OCI-LY7 (cell line): ENCODE results near the gene XPR1. TPM values are rescaled to one million over a fixed set of nuclear protein-coding genes. Genes with fewer than 3 reads are reported as not detected.

ENCODE experiments used
- BruUV-seq: library from RNA; stranded (reverse); fragments of 400-500 nt; replicated peaks from 2 replicates; lab custom pipeline; 2021; lab: Mats Ljungman, UMichigan
- CTCF ChIA-PET: fragments of 300-600 bp; sonication (Branson Sonifier 250); formaldehyde crosslinking; loops from one replicate; lab custom pipeline; 2022; ENCODE audit warnings: antibody characterized with exemption; ENCODE audit not compliant: unreplicated experiment; lab: Charles Lee
- POLR2A ChIA-PET: fragments of 300-600 bp; sonication (Branson Sonifier 250); formaldehyde crosslinking; loops from one replicate; lab custom pipeline; 2022; ENCODE audit warnings: antibody characterized with exemption; lab: Charles Lee
- DNase-seq: peaks from one replicate; pipeline ENCODE4 v3.0.0-alpha.2; 2015; ENCODE audit warnings: low spot score
- H2AFZ ChIP-seq: fragments of 200-600 bp; sonication (generic), shearing (Covaris generic); 2 replicates; pipeline ENCODE4 v1.6.1; 2014; ENCODE audit warnings: mild to moderate bottlenecking, antibody characterized with exemption, low read length, moderate library complexity
- H3K27ac ChIP-seq: fragments of 200-600 bp; sonication (generic); 2 replicates; pipeline ENCODE4 v1.5.1; 2014; ENCODE audit warnings: mixed run types, low read depth, mild to moderate bottlenecking, moderate library complexity, low read length, inconsistent platforms; ENCODE audit not compliant: poor library complexity, severe bottlenecking
- H3K36me3 ChIP-seq: fragments of 200-600 bp; sonication (generic); 2 replicates; pipeline ENCODE4 v1.6.1; 2014; ENCODE audit warnings: mild to moderate bottlenecking, antibody characterized with exemption, low read length, moderate library complexity, mixed read lengths; ENCODE audit not compliant: insufficient read depth
- H3K4me1 ChIP-seq: fragments of 200-600 bp; sonication (generic); 2 replicates; pipeline ENCODE4 v1.5.1; 2014; ENCODE audit warnings: mild to moderate bottlenecking, low read length; ENCODE audit not compliant: insufficient read depth, poor library complexity, severe bottlenecking
- H3K4me2 ChIP-seq: fragments of 200-600 bp; sonication (generic); 2 replicates; pipeline ENCODE4 v1.6.1; 2014; ENCODE audit warnings: mild to moderate bottlenecking, low read length
- H3K4me3 ChIP-seq: fragments of 200-600 bp; sonication (generic); 2 replicates; pipeline ENCODE4 v1.5.1; 2014; ENCODE audit warnings: mild to moderate bottlenecking, low read depth, low read length; ENCODE audit not compliant: poor library complexity, severe bottlenecking
- H3K79me2 ChIP-seq: fragments of 200-600 bp; sonication (generic); 2 replicates; pipeline ENCODE4 v1.6.1; 2016; ENCODE audit warnings: low read depth, mild to moderate bottlenecking, low read length, moderate library complexity, mixed read lengths; ENCODE audit not compliant: insufficient read depth
- H3K9me2 ChIP-seq: fragments of 200-600 bp; sonication (generic); 2 replicates; pipeline ENCODE4 v1.6.1; 2016; ENCODE audit warnings: mild to moderate bottlenecking, low read length, mixed read lengths; ENCODE audit not compliant: insufficient read depth
- H3K9me3 ChIP-seq: fragments of 200-600 bp; sonication (generic); 2 replicates; pipeline ENCODE4 v1.6.1; 2014; ENCODE audit warnings: mild to moderate bottlenecking, mixed run types, low read length, mixed read lengths
- H4K20me1 ChIP-seq: fragments of 200-600 bp; sonication (generic); 2 replicates; pipeline ENCODE4 v1.6.1; 2014; ENCODE audit warnings: mild to moderate bottlenecking, antibody characterized with exemption, low read length, moderate library complexity, mixed read lengths; ENCODE audit not compliant: insufficient read depth
- EZH2phosphoT487 ChIP-seq: fragments of 200-600 bp; sonication (generic); IDR thresholded peaks from 2 replicates; pipeline ENCODE4 v1.6.1; 2018; ENCODE audit warnings: low read depth, borderline replicate concordance, mild to moderate bottlenecking, mixed run types, antibody characterized with exemption, low read length, moderate library complexity, mixed read lengths
- intact Hi-C: fragments of 100-400 bp; cut with micrococcal nuclease; formaldehyde crosslinking; loops from one replicate; pipeline ENCODE4 v1.10.0; 2022; ENCODE audit not compliant: unreplicated experiment
- total RNA-seq, 2 experiments: library from RNA; depleted of rRNA in 1 of 2; stranded (reverse); fragments of >200 nt in 1 of 2; shearing (Covaris generic) in 1 of 2; gene quantifications; 2 replicates each; pipeline ENCODE4 v1.2.3, GENCODE V29; 2014 to 2022
- TF ChIP-seq, protein P1 (sequence below): fragments of 200-600 bp; sonication (generic); conservative IDR thresholded peaks from 2 replicates; pipeline ENCODE4 v1.5.1; 2014; ENCODE audit warnings: mild to moderate bottlenecking, antibody characterized with exemption, low read length, moderate library complexity, mixed read lengths

Gene XPR1
- total RNA-seq, 2 experiments from 2014 or later = 8.6 to 17.2 TPM

DNA sequence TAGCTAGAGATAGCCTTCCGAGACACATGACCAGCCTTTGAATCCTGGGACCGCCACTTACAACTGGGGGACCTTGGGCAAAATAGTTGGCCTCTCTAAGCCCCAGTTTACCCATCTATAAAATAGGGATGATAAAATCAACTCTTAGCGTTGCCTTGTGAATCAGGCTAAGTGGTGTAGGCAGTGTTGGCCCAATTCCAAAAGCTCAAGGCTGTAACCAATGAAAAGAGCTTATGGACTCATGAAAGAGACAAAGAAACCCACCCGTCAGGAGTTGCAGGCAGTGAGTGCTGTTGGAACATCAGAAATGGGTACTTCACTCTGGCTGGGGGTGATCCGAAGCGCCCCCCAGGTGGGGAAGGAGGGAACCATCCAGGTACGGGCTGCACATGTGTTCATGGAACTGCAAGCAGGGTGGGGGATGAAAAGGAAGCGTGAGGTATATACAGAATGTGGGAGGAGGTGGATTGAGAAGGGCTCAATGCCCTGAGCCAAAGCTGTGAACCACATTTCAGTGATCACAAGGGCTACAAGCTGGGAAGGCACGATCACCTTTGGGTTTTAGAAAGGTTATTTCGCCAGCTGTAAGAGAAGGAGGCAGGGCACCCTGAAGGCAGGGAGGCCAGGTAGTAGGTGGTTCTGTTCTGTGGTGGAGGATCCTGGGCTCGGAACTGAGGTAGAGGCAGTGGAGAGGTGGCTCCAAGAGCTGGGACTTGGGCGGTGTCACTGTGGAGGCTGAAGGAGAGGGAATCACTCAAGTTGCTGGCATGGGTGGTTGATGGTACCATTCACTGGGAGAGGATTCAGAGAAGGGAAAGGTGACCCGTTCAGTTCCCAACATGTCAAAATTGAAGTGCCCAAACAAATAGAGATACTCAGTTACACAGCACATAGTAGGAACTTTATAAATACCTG lies 269.5 kb downstream of the XPR1 start:
- H3K36me3 ChIP-seq = no peaks in the 10 kb centered on the region
- ChIA-PET CTCF (interaction anchor here (0.7 kb wide), 1 partner anchor 280 kb away, joined by 3 read pairs; no protein-coding TSS in a partner anchor), POLR2A (interaction anchor here (0.5 kb wide), 1 partner anchor 205 kb away, joined by 3 read pairs; no protein-coding TSS in a partner anchor)
- no peak for DNase-seq
- no peak overlapping the region for H3K27ac ChIP-seq
- intact Hi-C loops = no loop called here
- TF ChIP-seq, protein P1, sequence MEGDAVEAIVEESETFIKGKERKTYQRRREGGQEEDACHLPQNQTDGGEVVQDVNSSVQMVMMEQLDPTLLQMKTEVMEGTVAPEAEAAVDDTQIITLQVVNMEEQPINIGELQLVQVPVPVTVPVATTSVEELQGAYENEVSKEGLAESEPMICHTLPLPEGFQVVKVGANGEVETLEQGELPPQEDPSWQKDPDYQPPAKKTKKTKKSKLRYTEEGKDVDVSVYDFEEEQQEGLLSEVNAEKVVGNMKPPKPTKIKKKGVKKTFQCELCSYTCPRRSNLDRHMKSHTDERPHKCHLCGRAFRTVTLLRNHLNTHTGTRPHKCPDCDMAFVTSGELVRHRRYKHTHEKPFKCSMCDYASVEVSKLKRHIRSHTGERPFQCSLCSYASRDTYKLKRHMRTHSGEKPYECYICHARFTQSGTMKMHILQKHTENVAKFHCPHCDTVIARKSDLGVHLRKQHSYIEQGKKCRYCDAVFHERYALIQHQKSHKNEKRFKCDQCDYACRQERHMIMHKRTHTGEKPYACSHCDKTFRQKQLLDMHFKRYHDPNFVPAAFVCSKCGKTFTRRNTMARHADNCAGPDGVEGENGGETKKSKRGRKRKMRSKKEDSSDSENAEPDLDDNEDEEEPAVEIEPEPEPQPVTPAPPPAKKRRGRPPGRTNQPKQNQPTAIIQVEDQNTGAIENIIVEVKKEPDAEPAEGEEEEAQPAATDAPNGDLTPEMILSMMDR = no peak
- TF ChIP-seq EZH2phosphoT487 = no peak
- H3K79me2 ChIP-seq = no peaks in the 10 kb centered on the region
- H3K4me2 ChIP-seq = no peak overlapping the region
- H3K9me3 ChIP-seq = no peaks in the 10 kb centered on the region
- no TSS peak for BruUV-seq
- no peaks in the 10 kb centered on the region for H3K9me2 ChIP-seq
- H3K4me1 ChIP-seq = no peaks in the 10 kb centered on the region
- no peak overlapping the region for H3K4me3 ChIP-seq
- no peaks in the 10 kb centered on the region for H4K20me1 ChIP-seq
- H2AFZ ChIP-seq = no peak overlapping the region

DNA sequence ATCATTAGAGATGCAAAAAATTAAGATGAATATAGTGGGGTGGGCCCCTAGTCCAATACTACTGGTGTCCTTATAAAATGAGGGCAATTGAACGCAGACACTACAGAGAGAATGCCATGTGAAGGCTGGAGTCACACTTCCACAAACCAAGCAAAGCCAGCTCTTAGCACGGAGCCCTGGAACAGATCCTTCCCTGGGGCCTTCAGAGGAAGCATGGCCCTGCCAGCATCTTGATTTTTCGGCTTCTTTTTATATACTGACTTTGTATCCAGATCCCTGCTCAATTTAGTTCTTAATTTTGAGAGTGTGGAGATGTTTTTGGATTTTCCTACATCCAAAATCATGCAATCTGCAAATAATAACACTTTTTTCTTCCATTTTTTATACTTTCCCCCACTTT lies 270.7 kb downstream of the XPR1 start:
- no peaks in the 10 kb centered on the region for H3K4me1 ChIP-seq
- H3K4me3 ChIP-seq = no peak overlapping the region
- TF ChIP-seq EZH2phosphoT487 = no peak
- TF ChIP-seq, protein P1 = no peak
- H3K9me2 ChIP-seq = no peaks in the 10 kb centered on the region
- no peaks in the 10 kb centered on the region for H3K36me3 ChIP-seq
- no peaks in the 10 kb centered on the region for H3K79me2 ChIP-seq
- no peak overlapping the region for H3K27ac ChIP-seq
- ChIA-PET POLR2A (interaction anchor here (0.7 to 1.1 kb wide), 3 partner anchors 14 to 251 kb away, joined by 3 to 4 read pairs (median 3); no protein-coding TSS in a partner anchor), CTCF (no interaction called here)
- H2AFZ ChIP-seq = no peak overlapping the region
- BruUV-seq = no TSS peak
- H4K20me1 ChIP-seq = no peaks in the 10 kb centered on the region
- DNase-seq = no peak
- H3K4me2 ChIP-seq = no peak overlapping the region
- H3K9me3 ChIP-seq = no peaks in the 10 kb centered on the region
- intact Hi-C loops = no loop called here

DNA sequence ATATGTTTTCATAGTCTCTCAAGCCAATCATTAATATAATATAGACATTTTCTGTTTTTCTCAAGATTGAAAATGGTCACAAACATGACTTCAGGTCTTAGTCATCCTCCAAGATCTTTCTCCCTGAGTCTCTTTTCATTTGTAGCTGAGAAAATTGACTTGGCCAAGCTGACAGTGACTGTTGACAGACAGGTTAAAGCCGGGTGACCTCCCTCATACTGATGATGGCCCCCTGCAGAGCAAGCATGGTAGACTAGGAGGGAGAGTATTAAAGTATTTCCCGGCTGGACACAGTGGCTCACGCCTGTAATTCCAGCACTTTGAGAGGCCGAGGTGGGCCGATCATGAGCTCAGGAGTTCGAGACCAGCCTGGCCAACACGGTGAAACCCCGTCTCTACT lies 274.1 kb downstream of the XPR1 start:
- no peak overlapping the region for H3K27ac ChIP-seq
- no peak for TF ChIP-seq EZH2phosphoT487
- TF ChIP-seq, protein P1 = no peak
- ChIA-PET CTCF (no interaction called here), POLR2A (no interaction called here)
- BruUV-seq = no TSS peak
- H3K9me2 ChIP-seq = no peaks in the 10 kb centered on the region
- no peaks in the 10 kb centered on the region for H3K79me2 ChIP-seq
- DNase-seq = no peak
- intact Hi-C loops = no loop called here
- no peaks in the 10 kb centered on the region for H4K20me1 ChIP-seq
- H3K4me1 ChIP-seq = no peaks in the 10 kb centered on the region
- no peak overlapping the region for H2AFZ ChIP-seq
- no peak overlapping the region for H3K4me3 ChIP-seq
- no peaks in the 10 kb centered on the region for H3K9me3 ChIP-seq
- H3K4me2 ChIP-seq = no peak overlapping the region
- no peaks in the 10 kb centered on the region for H3K36me3 ChIP-seq
